Globus pallidus (tissue), 1 donor: Measurements from ENCODE around the gene RASD1.
"Not testable (repeated sequence)": the region's sequence is repeated elsewhere in the genome, so short reads cannot be mapped to it uniquely, and the experiment has no call there.

Source experiments
- DNase-seq: peaks from one replicate; pipeline ENCODE4 v3.0.0-alpha.2; 2015; ENCODE audit warnings: low spot score

The RASD1 gene

DNA sequence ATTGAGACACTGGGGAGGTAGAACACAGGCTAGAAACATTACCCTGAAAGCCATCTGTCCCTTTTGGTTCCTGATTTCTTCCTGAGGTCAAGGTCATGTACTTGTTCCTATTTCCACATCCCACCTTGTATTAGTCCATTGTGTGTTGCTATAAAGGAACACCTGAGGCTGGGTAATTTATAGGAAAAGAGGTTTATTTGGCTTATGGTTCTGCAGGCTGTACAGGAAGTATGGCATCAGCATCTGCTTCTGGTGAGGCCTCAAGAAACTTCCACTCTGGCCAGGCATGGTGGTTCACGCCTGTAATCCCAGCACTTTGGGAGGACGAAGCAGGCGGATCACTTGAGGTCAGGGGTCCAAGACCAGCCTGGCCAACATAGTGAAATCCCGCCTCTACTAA lies 26.8 kb downstream of the RASD1 start:
- DNase-seq, result no peak

DNA sequence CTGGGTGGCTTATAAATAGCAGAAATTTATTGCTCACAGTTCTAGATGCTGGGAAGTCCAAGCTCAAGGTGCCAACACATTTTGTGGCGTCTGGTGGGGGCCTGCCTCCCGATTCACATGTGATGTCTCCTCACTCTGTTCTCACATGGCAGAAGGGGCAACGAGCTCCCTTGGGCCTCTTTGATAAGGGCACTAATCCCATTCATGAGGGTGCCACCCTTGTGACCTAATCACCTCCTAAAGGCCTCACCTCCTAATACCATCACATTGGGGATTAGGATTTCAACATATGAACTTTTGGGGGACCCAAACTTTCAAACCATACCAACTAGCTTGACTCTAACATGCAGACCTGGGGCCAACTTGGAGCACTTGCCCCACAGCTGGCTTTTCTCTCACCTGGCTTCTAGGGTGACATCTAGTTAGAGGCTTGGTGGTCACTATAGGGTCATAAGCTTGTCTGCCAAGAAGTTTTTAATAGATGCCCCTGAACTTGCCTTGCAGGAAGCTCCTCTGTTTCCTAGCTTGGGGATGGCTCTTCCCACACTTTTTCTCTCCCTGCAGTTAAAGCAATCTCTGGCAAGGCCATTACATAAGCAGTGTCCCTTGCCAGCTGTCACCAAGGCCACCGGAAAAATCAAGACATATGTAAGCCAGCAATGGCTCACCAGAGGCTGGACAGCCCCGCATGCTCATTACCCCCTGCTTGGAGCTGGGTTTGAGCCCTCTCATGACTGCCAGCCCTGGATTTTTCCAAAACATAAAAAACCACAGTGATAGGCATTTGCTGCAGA lies 27.8 kb downstream of the RASD1 start:
- no peak for DNase-seq

DNA sequence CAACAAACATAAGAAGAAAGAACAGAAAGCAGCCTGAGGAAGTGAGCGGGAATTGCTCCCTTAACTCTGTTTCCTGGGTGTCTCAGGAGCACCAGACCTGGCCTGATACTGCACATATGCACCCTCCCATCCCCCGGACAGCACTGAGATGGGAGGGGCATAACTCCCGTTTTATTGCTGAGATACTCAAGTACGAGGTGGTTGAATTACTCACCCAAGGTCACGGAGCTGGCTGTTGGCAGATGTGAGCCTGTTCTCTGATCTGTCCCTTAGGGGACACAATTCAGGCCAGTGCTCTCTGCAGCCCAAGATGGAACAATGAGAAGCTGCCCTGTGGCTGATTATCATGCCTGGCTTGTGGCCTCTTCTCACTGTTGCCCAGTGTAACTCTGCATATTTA lies 28.5 kb downstream of the RASD1 start:
- DNase-seq, result no peak

DNA sequence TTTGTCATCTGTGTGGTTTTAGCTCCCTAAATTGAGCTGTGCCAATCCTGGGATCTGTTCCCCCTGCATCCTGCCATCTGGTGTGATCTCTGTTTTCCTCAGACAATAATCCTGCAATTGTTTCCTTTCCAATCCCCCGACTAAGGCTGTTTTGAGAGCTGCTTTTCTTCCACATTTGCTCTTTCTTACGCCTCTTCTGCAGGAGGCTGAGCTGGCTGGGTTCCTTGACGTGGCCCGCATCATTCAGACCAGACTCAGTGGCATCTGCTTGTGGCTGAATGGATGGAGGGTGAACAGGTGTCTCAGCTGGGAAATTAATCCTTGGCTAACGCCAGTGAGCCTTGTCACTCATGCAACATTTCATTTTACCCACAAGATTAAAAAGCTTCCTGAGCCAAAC lies 29.2 kb downstream of the RASD1 start:
- DNase-seq, result peak; percentile 25

DNA sequence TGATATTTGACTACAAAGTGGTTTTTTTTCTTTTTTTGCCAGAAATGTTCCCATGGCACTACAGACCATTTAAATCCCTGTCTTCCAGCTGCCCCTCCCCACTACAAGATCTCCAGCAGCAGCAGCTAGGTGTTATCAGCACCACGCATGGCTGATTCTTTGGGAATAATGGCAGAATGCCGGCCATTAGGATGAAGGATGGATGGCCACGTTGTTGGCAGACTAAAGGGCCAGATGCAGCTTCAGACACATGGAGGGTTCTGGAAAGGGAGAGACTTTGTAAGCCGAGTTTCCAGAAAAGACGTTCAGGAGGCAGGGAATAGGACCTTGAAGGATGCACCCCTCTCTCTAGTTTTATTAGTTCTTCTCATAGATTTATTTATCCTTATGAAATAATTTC lies 29.7 kb downstream of the RASD1 start:
- DNase-seq, result no peak

DNA sequence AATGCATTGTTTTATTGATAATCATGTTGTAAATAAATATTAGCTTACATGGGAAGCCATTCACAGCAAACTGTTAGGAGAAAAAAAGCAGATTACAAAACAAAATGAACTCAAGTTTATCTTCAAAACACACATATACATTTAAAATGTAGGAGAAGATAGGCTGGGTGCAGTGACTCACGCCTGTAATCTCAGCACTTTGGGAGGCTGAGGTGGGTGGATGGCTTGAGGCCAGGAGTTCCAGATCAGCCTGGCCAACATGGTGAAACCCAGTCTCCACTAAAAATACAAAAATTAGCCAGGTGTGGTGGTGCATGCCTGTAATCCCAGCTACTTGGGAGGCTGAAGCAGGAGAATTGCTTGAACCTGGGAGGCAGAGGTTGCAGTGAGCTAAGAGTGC lies 30.3 kb downstream of the RASD1 start:
- not testable (repeated sequence) for DNase-seq

DNA sequence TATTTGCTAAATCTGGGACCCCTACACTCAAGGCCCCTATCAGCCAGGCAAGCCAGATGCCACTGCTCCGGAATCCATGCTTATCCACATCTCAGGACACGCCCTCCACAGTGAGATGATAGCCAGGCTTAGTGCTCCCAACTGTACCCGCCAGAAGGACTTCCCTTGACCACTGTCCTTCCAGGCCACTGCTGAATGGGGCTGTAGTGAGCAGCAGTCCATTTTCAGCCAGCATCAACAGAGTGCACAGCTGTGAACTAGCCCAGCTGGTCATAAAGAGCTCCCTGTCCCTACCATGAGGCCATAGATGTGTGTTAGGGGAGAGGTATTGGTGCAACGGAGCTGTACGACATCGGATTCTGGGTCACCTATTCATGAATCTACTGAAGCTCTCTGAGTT lies 32.4 kb downstream of the RASD1 start:
- DNase-seq, result peak; percentile 57

DNA sequence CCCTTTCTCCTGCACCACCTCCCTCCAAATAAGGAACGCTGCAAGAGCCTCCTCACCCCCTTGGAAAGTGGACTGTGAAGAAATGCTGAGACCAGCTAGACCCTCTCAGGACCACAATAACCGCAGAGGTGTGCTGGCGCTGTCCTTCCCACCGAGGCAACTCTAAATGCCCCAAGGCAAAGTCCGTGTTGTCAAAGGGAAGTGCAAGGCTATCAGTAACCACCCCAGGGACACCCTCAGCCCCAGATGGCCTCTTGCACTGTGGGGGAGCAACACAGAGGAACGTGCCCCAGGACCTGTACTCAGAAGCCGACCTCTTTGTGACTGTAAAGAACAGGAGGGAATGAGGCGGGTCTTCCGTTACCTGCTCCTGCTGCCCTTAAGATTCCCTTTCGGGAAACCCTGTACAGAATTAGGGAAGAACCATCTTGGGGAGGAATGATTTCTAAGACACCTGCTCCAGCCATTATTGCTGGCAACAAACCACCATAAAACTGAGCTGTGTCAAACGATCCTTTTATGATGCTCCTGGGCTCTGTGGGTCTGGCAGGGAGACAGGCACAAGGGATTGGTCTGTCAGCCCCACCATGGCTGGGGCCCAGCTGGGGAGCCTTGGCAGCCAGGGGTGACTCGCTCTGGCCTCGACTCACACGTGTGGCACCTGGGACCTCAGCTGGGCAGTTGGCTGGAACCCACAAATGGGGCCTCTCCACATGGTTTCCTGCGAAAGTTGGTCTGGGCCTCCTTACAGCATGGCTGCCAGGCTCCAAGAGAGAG lies 34.0 kb downstream of the RASD1 start:
- DNase-seq, result no peak

DNA sequence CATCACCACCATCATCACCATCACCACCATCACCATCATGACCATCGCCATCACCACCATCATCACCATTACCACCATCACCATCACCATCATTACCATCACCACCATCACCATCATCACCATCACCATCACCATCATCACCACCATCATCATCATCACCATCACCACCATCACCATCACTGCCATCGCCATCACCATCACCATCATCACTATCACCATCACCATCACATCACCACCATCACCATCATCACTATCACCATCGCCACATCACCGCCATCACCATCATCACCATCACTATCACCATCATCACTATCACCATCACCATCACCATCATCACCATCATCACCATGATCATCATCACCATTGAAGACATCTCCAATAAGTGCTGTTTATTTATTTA lies 36.2 kb downstream of the RASD1 start:
- DNase-seq, result no peak

DNA sequence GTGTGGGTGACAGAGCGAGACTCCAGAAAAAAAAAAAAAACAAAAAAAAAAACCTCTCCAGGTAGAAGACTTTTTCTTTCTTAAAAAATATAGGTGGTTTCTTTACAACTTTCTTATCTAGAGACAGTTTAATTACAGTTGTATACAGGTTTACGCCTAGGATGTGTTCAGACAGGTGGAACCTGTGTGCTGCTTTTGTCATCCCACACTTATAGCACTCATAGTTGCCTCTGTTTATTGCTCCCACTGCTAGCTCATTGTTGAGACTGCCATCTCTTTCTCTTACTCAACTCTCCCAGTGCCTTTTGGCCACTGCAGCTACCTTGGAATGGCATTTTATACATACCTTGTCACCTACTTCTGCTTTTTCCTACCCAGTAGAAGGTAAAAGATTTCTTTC lies 38.5 kb downstream of the RASD1 start:
- no peak for DNase-seq

DNA sequence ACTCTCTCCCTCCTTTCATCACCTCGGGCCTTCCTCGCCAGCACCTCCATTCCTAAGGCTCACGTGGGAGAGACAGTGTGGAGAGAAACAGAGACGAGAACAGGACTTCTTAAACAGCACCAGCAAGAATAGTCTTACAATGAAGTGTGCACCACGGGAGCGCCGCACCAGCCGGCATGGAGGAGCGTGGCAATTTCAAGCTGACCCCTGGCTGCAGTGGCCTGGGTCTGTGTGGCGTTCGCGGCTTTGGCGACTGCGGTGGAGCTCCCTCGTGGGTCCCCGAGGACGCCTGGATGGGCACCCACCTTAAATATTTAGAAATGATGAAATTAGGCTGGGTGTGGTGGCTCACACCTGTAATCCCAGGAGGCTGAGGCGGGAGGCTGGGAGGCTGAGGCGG lies 39.9 kb downstream of the RASD1 start:
- DNase-seq, result no peak

DNA sequence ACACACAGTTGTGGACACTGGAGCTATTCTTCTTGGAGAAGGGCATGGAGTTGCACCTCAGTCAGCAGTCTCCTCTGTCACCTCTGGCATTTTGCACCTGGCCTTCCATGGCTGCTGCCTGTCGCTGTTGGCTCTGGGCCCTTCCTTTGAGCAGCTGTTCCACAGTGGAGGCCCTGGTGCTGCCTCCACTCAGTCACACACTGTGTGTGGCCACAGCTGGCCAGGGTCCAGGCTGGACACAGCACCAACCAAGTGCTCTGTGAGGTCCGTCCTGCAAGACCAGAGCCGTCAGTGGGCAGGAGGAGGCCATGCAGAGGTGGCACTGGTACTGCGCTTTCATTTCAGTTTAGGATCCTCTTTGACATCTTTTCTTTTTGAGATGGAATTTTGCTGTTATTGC lies 41.0 kb downstream of the RASD1 start:
- DNase-seq, result no peak

DNA sequence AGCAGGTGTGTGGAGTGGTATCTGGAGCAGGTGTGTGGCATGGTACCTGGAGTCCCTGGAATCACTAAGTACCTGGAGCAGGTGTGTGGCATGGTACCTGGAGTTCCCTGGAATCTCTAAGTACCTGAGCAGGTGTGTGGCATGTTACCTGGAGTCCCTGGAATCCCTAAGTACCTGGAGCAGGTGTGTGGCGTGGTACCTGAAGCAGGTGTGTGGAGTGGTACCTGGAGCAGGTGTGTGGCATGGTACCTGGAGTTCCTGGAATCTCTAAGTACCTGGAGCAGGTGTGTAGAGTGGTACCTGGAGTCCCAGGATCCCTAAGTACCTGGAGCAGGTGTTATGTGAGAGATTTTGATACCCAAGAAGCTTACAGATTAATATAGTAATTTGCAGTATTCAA lies 41.5 kb downstream of the RASD1 start:
- not testable (repeated sequence) for DNase-seq

DNA sequence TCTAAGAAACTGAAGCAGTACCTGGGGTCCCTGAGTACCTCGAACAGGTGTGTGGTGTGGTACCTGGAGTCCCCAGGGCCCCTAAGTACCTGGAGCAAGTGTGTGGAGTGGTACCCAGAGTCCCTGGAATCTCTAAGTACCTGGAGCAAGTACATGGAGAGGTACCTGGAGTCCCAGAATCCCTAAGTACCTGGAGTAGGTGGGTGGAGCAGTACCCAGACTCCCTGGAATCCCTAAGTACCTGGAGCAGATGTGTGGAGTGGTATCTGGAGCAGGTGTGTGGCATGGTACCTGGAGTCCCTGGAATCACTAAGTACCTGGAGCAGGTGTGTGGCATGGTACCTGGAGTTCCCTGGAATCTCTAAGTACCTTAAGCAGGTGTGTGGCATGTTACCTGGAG lies 41.9 kb downstream of the RASD1 start:
- no peak for DNase-seq

DNA sequence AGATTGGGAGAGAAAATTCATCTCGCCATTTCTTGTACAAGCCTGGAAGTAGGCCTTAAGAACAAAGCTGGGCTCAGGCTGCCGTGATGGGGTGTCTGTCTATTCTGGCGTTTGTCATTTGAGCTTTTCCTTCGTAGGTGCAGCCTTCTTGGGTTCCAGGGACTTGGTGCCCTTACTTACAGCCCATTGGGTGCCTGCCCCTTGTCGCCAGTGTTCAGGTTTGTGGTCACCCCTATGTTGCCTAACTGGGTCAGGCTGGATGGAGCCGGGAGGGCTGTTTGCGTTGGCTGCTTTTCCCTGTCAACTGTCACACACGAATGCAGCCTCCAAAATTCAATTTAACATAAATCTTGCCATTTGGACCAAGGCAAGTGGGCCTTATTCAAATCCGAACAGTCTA lies 43.1 kb downstream of the RASD1 start:
- DNase-seq, result no peak

DNA sequence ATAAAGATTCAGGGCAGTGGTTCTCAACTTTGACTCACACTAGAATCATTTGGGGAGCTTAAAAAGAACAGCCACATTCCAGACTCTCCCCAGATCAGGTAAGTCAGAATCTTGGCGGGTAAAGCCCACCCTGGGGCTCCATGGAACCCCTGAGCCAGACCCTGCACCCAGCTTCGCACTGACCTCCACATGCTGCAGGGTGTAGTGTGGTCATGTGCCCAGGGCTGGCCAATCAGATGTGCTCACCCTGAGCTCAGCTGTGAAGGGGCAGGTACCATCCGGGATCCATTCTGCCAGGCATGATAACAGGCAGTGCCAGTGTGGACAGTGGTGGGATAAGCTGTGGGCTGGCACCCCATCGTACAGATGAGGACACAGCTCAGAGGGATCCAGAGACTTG lies 47.5 kb downstream of the RASD1 start:
- no peak for DNase-seq

DNA sequence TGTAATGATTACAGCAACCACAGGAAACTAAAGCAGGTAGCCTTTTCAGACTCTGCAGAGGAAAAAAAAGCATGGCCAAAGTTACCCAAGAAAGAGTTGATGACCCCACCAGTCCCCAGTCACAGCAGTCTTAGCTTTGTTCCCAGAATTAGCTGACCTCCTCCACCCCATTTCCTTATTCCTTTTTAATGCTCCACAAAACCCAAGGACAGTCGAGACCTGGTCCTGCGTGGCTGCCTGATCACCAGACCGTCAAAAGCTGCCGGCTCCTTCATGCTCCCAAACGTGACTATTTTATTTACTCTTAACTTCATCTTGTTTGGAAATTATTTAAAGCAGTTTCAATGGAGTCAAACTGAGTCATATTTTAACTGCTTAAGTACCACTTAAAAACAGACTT lies 48.1 kb downstream of the RASD1 start:
- DNase-seq, result no peak

DNA sequence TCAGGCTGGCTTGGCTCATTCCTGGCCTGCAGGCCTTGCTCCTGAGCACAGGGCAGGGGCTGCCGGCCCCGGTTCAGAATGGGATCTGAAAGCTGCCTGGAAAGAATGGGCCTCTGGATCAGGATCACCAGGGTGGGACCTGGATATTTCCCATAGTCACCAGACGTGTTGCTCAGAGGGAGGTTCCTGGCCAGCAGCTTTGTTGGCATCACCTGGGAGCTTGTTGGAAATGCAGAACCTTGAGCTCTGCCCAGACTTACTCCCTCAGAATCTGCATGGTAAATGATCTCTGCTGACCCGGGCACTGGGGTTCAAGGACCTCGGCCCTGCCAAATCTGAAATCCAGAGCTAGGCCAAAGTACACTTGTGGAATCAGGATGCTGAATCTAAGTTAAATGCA lies 48.9 kb downstream of the RASD1 start:
- DNase-seq, result no peak

DNA sequence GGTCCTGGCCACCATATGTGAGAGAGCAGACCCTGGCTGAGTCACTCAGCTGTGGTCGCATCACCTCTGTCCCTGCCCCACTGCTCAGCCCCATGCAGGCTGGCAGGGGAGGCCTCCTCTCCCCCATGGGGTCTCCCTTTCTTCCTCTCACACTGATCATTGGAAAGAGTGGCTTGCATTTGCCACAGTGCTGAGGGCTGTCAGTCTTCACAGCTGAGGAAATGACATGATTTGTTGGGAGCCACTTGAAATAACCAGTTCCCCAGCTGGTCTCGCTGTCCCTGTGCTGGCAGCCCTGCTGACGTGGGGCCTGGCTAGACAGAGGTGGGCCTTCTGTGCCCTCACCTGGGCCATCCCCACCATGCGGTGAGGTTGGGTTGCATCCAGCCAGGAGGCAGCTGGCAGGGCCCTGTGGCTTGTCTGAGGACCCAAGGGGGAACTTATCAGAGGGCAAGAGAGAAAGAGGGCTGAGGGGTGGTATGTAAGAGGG lies 49.5 kb downstream of the RASD1 start:
- no peak for DNase-seq

DNA sequence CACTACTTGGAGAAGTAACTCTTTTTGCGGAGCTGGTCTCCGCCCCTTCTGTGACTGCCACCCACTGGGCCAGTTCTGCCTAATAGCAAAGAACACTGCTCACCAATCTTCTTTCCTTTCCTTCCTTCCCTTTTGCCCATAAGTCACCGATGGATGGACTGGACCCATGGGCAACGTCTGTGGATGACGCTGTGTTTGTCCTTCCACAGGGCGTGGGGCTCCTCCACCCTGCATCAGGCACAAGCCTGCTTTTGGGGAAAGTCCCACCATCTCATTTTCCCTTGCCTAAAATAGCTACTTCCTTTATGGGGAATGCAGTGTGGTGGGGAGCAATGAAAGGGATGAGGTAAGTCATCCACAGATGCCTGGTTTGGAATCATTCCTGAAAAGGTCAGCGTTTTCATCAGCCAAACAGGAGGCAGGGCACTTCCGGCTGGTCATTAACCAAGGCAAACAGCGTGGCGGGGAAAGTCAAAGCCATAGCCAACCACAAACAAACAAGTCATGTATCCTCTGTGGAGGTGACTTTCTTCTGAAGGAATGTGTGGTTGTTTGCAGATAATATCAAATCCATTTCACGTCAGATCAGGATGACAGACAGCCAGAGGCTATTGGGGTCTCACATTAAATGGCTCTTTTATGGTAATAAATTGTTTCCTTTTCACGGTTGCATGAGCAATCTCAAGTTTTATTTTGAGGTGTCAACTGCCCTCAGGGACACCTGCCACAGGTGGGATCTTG lies 50.1 kb downstream of the RASD1 start:
- no peak for DNase-seq

DNA sequence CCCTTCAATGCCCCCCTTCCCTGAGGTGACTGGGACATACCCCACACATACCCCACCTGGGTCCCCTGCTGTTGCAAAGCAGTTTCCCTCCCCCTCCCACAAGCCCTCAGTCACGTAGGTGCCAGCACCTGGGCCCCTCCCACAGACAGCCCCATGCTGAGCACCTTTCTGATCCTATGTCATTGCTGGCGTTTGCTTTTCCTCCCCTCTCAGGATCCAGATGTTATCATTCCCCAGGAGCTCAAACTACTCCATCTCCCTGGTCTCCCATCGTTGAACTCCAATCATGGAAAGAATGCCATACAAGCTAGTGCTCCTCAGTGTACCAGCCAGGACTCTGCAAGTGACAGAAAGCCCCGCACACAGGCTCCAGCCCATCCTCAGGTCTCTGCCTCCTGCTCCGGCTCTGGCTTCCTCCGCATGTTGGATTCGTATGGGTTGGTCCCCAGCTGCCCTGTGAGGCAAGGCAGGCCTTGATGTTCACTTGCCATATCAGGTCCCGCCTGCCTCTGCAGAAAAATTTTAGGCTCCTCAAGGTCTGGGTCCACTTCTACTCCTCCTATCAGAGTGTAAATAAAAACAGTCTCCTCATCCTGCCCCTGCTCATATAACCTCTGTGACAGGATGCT lies 50.8 kb downstream of the RASD1 start:
- no peak for DNase-seq
